Measurements from ENCODE around the gene GGA2.
"Not testable (repeated sequence)": the region's sequence is repeated elsewhere in the genome, so short reads cannot be mapped to it uniquely, and the experiment has no call there.

The GGA2 gene

DNA sequence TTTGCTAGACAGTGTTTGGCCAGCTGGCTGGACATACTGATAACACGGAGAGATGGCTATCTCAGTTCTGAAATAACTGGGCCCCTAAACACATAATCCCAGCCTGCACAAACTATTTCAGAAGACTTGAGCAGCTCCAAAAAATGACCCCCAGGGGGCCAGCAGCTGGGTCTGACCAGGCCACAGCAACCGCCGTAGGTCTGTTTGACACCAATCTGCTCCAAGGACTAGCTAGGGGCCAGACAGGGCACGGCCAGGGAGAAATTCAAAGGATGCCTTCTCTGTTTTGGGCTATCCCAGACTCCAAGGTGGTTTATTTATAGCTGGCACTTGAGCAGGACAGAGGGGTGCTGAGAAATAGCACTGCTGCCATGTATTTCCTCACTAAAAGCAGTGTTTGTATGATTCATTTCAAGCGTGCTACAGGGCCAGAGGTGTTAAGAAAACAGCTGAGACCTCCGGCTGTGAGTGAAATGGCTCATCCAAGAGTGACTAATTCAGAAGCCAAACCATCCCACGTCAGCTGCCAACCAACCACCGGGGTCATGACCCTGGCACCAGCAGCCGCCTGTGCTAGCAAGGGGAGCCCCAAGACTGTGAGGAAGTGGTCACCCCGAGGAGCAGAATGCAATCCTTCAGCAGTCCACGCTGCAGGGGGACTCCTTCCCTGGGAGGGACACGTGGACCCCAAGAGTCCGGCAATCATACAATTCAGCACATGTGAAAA lies 5.7 kb downstream of the GGA2 start:
- peak; percentile 87 for DNase-seq (ENCODE audit: low spot score)

DNA sequence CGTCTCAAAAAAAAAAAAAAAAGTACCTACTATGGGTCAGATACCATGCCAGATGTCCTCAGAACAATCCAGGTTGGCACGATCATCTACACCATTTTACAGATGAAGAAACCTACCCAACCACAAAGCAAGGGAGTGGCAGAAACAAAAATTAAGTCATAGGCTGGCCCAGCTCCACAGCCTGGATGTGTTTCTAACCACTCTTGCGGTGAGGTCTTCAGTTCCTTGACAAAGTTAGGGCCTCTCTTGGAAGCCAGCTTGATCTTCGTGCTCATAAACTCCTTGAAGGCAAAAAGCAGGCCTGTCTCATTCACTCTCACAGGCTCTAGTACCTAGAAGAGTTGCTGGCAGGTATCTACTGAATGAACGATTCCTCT lies 6.2 kb downstream of the GGA2 start:
- DNase-seq (ENCODE audit: low spot score): peak; percentile 77

DNA sequence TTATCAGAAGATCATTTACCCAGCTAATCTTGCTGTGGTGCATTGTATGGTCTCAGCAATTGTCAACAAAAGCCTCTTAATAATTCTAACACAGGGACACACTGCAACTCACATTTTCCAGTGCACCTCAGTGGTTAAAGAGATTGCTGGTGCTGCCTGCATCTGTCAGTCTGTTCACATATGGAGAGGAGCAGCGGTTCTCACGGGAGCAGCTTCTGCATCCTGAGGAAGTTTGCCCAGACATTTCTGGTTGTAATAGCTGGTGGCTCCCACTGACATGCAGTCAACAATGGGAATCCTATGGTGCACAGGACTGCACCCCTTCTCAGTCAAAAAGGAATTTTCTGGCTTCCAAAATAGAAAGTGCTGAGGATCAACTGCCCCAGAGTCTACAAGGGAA lies 7.8 kb downstream of the GGA2 start:
- DNase-seq (ENCODE audit: low spot score): no peak

DNA sequence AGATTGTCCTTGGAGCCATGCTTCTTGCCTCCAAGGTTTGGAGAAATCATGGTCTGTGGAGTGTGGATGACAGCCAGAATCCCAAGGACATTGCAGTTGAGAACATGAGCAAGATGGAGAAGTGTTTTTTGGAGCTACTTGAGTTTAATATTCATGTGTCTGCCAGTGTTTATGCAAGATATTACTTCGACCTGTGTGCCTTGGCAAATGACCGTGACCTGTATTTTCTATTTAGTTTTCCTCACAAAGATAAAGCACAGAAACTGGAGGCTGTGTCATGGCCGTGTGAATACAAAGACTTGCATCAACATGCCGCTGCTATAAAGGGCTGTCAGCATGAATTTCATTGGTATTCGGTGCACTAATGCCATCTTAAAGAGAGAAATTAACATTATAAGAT lies 9.0 kb downstream of the GGA2 start:
- DNase-seq (ENCODE audit: low spot score): no peak

DNA sequence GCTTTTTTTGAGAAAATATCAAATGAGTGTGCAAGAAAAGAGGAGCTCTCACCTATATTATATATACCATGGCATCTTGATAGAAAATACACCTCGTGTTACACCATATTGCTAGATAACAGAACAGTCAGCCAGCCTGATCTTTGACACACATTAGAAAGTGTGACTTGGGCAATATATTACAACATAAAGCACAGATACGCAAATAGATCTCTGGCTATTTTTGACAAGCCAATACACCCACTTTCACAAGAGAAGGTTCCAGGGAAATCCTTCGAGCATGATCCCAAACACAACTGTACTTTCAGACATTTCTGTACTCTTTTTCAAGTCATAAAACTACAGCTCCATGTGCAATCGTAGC lies 9.4 kb downstream of the GGA2 start:
- DNase-seq (ENCODE audit: low spot score): no peak

DNA sequence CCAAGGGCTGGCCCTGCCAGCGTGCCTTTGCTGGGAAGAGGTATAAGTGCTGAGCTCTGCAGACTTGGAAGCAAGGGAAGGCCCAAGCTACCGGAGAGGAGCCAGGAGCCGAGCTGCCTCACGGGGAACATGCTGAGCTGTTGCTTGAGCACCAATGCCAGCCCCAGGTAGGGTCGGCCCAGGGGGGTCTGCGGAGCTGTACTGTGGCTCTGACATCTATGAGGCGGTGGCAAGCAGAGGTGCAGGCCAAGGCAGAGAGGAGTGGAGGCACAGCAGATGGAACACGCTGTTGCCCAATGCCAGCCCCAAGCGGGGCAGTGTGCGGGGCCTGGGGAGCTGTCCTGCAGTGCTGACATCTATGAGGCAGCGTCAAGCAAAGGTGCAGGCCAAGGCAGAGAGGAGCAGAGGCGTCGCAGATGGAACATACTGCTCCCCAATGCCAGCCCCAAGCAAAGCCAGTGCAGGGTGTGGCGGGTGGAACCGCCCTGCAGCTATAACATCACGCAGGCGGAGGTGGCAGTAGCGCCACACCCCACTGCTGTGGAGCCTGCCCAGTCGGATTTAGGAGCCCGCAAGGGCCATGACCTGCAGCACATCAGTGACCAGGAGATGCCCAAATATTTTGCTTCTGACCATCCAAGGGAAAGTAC lies 10.0 kb downstream of the GGA2 start:
- no peak for DNase-seq (ENCODE audit: low spot score)

DNA sequence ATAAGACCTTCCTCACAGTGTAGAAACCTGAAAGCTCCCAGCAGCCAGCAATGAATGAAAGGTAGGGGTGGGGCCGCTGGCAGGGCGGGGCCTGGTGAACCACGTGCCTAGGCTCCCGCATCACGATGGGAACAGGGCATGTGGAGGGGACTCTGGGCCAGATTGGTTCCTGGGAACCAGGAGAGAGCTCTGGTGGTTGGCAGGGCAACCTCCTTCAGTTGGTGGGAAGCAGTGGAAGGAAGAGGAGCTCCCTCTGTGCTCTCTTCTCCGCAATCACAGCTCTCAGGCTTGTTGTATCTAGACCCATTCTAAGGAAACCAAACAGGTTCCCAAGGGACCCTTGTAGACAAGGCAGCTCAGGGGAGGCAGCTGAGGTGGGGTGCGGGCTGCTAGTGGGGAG lies 10.5 kb downstream of the GGA2 start:
- no peak for DNase-seq (ENCODE audit: low spot score)

DNA sequence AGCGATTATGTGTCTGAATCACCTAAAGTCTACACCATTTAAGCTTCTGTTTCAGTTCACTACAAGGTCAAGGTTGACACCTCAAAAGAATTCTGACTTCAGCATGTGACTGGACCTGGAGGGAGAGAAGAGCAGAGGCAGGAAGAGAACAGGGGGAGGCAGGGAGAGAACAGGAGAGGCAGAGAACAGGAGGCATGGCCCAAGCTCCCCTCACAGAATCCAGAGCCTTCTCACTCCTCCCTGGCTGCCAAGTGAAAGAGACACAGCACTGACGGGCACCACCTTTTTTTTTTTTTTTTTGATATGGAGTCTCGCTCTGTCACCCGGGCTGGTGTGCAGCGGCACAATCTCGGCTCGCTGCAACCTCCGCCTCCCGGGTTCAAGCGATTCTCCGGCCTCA lies 11.4 kb downstream of the GGA2 start:
- DNase-seq (ENCODE audit: low spot score): no peak

DNA sequence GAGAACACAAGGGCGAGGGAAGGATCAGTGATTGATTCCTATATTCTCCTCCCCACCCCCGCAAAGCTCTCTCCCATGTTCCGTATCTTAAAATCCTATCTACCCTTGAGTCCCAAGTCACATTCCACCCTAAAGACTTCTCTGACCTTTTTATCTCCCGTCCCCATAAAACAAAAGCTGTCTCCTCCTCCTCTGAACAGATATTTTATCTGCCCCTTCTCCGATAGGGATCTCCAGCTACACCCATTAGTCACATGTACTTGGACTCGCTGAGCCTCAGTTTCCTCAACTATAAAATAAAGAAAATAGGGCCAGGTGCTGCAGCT lies 12.8 kb downstream of the GGA2 start:
- no peak for DNase-seq (ENCODE audit: low spot score)

DNA sequence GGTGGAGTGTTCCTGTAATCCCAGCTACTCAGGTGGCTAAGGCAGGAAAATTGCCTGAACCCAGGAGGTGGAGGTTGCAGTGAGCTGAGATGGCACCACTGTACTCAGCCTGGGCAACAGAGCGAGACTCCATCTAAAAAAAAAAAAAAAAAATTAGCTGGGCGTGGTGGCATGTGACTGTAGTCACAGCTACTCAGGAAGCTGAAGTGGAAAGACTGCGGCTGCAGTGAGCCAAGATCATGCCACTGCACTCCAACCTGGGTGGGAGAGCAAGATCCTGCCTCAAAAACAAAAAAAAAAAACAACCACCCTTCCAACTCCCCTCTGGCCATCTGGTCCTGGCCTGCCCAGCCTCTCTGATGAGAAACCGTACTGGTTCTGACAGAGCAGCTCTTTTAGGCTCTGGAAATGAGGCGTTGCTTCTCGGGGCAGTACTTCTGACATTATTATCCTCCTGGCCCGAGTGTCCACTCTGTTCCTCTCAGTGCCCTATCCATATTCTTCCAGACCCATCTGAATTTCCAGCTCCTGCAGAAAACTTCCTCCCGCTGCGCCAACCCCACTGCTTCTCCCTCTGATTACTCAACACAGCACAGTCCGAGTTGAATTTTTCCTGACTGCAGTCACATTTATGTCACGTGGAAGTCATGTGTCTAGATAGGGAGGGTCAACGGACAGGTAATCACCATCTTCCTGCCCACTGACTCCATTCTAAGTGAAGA lies 13.3 kb downstream of the GGA2 start:
- DNase-seq (ENCODE audit: low spot score): peak; percentile 77

DNA sequence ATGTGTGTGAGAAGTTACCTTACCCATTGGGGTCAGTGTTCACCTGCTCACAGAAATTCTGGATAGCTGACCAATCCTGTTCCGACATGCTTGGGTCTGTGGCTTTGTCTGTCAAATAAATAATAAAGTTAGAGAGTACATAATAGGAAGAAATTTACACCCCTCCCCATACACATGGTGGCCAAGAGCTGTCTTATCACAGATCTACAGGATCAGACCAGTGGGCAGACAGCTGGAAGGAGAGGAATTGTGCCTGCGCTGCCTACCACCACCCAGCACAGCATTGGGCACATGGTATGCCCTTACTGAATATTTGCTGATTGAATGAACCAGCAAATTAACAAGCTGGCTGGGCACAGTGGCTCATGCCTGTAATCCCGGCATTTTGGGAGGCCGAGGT lies 14.6 kb downstream of the GGA2 start:
- no peak for DNase-seq (ENCODE audit: low spot score)

DNA sequence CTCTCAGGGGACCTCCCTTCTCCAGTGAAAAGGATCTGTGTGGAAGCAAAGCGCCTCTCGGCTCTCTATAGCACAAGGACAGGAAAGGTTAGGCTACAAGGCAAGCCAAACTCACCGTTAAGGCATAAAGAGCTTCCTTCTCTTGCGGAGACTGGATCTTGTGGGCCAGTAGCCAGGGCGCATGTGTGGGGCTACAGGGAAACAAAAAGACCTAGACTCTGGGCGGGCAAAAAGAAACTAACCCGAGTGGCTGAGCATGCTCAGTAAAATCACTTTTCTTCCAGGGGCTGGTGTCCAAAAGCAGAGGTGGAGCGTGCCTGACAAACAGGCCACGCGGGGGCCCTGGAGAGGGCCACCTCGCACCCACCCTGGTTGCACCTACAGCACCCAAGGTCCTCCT lies 16.1 kb downstream of the GGA2 start:
- no peak for DNase-seq (ENCODE audit: low spot score)

DNA sequence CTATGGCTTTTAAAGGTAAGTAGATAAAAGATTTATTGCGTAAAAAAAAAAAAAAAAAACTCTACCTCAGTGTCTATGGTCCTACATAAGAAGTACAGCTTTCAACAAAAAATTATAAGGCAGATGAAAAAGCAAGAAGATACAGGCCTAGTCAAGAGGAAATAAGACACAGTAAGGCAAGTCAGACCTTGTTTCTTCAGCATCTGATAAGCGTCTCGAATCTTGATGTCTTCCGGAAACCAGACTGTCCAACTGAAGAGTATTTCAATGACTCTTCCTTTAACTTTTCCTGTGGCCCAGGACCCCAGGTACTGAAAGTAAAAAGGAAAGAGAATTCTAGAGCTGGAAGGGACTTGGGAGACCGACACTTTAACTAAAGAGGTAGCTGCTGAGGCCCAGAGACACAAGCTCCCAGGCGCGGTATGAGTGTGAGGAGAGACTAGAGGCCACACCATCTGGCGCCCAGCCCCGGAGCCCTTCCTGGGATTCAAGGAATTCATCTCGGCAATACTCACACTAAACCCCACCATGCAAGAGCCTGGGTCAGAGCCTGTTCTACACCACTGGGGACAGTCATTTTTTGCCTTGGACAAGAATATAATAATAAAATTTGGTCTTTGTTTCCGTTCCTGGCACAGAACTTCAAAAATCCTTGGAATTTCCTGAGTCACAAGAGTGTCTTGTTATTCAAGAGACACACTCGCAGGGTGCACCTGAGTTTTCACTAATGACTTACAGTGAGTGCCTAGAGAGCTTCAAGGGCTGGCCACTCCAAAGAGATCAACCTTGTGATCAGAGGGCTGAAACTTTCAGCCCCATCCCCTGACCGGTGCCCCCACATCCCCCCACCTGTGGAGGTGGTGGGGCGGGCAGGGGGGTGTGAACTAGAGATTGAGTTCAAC lies 18.6 kb downstream of the GGA2 start:
- DNase-seq (ENCODE audit: low spot score): peak; percentile 35

DNA sequence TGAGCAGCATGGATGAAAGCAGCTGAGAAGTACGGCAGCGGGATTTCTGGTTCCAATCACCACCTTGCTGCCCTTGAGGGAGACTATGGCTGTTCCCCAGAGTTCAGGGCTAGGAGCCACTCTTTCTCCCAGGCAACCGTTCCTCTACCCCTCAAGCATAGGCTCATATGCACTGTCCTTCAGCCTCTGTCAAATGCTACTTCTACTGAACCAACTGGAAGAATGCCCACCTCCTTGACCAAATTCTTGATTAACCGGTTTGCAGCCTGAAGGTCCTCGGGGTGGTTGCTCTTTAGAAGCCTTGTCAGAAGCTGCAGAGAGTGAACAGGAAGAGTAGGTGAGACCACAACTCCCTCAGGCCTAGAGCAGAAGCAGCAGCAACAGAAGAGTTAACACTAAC lies 23.8 kb downstream of the GGA2 start:
- no peak for DNase-seq (ENCODE audit: low spot score)

DNA sequence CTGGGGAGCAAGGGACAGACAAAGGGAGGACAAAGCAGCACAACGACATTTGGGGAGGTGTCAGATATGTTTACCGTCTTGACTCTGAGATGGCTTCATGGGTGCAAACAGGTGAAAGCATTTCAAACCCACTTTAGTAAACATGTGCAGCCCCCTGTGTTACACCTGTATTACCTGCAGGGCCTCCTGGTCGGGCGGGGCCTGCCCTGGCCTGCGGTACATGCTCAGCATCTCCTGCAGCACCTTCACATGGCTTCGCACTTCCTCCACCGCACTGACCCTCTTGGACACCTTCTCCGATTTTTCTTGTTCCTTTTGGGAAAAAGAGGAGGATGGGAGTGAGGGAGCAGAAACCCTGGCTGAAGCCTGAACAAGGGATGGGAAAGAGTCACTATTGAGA lies 24.5 kb downstream of the GGA2 start:
- no peak for DNase-seq (ENCODE audit: low spot score)

DNA sequence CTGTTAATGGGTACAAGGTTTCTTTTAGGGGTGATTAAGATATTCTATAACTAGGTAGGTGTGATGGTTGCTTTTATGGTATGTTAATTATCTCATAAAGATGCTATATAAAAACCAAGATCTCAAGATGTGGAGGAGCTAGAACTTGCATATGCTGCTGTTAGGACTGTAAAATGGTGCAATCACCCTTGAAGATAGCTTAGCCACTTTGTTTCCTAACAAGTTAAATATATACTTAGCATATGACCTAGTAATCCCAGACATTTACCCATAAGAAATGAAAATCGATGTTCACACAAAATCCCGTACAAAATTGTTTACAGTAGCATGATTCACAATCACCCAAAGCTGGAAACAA lies 25.1 kb downstream of the GGA2 start:
- DNase-seq (ENCODE audit: low spot score): no peak

DNA sequence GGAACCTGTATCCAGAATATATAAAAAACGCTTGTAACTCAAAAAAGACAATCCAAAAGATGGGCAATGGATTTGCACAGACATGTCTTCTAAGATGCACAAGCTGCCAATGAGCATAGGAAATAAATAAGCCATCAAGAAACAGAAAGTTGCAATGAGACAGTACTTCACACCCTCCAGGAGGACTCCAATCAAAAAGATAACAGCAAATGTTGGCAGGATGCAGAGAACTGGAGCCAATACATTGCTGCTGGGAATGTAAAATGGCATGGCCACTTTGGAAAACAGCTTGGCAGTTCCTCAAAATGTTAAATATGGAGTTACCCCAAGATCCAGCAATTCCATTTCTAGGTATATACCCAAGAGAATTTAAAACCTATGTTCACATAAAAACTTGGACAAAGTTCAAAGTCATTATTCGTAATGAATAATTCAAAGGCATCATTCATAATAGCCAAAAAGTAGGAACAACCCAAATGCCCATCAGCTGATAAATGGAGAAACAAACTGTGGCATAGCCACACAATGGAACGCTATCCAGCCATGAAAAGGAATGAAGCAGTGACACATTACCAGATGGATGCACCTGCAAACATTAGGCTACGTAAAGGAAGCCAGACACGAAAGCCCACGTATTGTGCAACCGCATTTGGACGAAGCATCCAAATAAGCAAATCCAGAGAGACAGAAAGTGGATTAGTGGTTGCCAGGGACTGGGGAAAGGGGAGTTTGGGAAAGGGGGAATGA lies 25.6 kb downstream of the GGA2 start:
- DNase-seq (ENCODE audit: low spot score): no peak

DNA sequence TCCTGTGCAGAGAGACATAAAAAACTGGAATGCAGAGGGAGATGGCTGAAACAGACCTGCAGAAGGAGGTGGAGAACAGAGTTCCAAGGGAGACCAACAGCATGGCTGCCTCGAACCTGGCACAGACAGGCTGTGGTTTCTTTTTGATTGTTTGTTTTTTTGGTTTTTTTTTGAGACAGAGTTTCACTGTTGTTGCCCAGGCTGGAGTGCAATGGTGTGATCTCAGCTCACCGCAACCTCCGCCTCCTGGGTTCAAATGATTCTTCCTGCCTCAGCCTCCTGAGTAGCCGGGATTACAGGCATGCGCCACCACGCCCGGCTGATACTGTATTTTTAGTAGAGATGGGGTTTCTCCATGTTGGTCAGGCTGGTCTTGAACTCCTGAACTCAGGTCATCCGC lies 26.8 kb downstream of the GGA2 start:
- DNase-seq (ENCODE audit: low spot score): not testable (repeated sequence)

DNA sequence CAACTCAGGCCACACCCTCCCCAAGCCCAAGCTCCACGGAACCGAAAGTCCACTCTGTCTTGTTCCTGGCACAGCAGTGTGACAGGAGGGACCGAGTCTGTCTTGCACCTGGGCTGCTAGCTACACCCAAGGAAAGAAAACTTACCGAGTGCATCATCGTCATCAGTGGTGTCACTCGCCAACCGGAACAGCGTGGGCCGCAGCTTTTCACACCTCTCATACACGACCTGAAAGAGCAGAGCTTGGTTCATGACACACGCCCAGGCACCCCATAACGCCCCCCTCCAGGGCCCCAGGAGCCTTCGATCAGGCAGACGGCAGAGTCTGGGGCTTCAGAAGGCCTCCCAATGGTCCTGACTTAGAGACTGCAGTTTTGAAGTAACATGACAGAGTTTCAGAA lies 27.5 kb downstream of the GGA2 start:
- DNase-seq (ENCODE audit: low spot score): no peak

DNA sequence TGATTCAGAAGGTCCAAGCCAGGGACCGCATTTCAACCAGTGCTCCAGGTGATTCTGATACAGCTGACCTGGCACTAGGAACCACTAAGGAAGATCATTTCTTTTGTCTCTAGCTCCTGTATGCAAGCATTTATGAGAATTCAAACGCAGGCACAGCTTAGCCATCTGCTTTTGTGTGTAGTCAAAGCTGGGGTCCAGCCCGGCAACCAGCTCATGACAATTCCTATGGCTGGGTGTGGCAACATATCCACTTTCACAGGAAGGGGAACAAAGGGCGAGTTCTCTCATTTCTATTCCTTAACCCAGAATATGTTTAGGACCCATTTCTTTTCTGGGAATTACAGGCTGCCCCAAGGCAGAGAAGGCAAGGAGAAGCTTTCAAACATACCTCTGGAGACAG lies 30.0 kb downstream of the GGA2 start:
- DNase-seq (ENCODE audit: low spot score): no peak

DNA sequence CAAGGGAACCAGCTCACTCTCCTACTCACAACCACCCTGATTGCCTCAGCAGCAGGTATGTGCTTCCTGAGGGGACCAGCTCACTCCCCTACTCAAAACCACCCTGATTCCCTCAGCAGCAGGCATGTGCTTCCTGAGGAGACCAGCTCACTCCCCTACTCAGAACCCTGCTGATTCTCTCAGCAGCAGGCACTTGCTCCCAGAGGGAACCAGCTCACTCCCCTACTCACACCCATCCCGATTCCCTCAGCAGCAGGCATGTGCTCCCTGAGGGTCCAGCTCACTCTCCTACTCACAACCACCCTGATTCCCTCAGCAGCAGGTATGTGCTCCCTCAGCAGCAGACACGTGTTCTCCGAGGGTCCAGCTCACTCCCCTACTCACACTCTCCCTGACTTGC lies 31.2 kb downstream of the GGA2 start:
- no peak for DNase-seq (ENCODE audit: low spot score)

DNA sequence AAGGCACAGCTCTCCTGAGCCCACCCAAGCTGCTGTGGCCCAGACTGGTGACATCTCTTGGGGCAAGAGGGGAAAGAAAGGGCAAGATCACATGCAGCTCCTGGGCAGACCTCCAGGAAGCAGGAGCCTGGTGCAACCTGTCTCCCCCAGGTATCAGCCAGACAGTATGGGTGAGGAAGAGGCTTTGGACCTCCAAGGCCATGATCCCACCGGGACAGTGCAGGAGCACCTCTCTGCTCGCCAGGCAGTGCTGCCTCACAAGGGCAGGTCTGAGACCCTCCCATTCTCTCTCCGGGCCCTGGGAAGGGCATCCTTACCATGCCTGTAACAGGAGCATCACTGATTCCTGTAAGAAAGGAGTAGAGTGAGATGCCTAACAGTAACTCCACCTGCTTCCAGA lies 31.7 kb downstream of the GGA2 start:
- DNase-seq (ENCODE audit: low spot score): no peak
